Forelimb muscle (tissue), 1 donor: ENCODE data around the gene TRIM14. TPM values are rescaled to one million over a fixed set of nuclear protein-coding genes. Genes with fewer than 3 reads are reported as not detected.
"Not testable (repeated sequence)": the region's sequence is repeated elsewhere in the genome, so short reads cannot be mapped to it uniquely, and the experiment has no call there.

Experiments used
- DNase-seq: peaks from one replicate; pipeline ENCODE4 v3.0.0-alpha.2; 2013; ENCODE audit warnings: low read depth
- polyA plus RNA-seq: library from polyadenylated mRNA; unstranded; fragments of 120-200 nt; gene quantifications from one replicate; pipeline ENCODE4 v1.2.1, GENCODE V29; 2013; ENCODE audit not compliant: insufficient read length

Gene TRIM14
- polyA plus RNA-seq, 1 donor: 1.0 TPM

DNA sequence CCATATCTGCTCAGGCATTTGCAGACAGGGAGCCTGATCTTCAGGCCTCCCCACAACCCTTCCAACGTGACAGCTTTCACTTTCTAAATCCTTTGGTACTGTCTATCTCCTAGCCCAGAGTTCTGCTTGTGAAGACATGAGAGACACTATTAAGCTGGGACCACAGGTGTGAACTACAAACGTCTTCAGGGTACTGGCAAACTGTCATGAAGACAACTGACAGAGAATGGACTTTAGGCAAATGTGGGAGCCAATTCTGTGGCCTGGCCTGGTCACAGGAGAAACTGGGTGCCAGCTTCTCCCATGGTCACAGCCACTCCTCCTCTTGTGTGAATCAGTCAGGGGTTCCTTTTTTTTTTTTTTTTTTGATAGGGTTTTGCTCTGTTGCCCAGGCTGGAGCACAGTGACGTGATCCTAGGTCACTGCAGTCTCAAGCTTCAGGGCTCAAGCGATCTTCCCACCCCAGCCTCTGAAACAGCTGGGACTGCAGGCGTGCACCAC lies 10.4 kb downstream of the TRIM14 start:
- DNase-seq: no peak

DNA sequence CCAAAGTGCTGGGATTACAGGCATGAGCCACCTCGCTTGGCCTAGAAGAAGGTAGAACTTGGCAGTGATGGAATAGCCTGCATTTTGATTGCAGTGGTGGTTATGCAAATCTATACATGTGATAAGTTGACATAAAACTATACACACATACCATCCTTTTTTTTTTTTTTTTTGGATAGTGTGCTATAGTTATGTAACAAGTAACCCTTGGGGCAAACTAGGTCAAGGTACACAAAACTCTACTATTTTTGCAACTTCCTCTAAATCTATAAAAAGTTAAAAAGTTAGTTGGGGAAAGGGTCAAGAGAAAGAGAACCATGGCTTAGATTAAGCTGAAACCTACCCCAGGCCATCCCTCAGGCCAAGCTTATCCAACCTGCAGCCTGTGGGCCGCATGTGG lies 11.1 kb downstream of the TRIM14 start:
- DNase-seq: no peak

DNA sequence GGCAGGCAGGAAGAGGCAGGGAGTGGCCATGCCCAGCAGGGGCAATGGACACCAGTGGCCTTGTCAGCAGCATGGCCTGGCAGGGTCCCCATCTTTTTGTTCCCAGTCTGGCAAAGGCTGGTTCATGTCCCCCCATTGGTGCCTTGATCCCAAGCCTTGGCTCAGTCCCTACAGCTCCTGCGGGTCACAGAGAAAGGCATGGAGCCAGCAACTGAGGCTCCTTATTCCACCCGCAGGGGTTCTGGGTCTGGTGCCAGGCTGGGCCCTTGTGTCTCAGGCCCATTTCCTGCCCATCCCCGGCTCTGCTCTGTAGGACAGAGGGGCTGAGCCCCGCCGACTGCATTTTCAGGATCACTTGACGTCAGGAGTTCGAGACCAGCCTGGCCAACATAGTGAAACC lies 14.0 kb downstream of the TRIM14 start:
- DNase-seq: no peak

DNA sequence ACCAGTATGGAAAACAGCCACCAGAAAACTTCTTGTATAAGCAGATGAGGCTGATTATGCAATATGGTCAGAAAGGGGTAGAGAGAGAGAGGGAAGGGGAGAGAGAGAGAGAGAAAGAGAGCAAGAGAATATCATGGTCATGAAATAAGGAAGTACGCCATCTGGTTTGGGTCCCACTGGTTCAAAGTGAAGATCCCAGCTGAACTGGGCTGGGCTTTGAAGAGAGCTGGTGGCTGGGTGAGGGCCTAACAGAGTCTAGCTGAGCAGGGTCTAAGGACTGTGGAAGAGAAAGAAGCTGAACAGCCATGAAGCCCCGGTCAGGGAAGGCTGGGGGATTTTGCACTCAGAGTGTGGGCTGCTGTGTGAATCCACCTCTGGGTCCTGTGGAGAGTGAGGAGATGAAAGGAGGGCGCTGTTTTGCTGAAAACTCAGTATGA lies 14.6 kb downstream of the TRIM14 start:
- DNase-seq: no peak

DNA sequence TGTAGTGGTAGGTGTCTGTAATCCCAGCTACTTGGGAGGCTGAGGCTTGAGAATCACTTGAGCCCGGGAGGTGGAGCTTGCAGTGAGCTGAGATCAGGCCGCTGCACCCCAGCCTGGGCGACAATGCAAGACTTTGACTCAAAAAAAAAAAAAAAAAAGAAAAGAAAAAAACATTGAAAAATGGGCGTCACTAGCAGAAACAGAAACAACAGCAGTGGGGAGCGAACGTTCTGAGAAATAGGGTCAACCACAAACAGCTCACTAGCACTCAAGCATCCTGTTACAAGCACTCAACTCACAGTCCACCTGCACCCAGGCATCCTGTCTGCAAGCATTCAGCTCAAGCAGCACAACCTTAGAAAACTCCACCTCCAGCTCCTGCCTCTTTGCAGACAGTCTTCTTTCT lies 17.2 kb downstream of the TRIM14 start:
- no peak for DNase-seq

DNA sequence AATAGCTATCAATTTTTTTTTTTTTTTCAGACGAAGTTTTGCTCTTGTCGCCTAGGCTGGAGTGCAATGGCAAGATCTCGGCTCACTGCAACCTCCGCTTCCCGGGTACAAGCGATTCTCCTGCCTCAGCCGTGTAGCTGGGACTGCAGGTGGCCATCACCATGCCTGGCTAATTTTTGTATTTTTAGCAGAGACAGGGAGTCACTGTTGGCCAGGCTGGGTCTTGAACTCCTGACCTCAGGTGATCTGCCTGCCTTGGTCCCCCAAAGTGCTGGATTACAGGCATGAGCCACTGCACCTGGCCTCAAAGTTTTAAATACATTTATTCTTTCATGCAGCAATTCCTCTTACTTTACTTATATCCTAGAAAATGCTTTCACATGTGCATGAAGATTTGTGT lies 17.6 kb downstream of the TRIM14 start:
- no peak for DNase-seq

DNA sequence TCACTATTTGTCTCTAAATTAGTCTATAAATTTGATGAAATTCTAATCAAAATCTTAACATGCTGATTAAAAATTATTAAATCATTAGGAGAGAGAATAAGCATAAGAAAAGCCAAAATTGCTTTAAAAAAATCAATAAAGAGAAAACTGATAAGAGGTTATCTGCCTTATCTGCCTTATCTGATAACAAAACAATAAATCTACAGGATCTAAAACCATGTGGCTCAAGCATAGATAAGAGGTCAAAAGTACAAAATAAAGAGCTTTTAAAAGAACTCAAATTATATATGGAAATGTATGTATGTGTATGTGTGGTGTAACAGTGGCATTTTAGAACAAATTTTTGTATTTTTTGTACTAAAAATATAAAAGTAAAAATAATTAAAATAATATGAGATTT lies 18.6 kb downstream of the TRIM14 start:
- DNase-seq: no peak

DNA sequence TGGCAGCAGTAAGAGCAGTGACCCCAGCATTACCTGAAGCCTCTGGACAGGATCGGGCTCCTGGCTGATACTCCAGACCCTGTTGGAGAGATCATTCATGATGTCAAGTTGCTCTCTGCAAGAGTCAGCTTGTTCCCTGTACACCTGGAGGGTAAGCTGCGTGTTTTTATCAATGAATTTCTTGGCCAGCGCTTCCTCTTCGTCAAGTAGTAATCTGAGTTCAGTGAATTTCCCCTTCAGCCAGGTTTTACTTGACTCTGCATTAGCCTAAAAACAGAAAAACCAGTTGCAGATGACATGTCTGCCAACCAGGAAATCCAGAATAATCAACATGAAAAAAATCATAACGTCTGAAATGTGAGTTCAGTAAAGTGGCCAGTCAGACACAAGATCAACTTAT lies 19.1 kb downstream of the TRIM14 start:
- DNase-seq: no peak

DNA sequence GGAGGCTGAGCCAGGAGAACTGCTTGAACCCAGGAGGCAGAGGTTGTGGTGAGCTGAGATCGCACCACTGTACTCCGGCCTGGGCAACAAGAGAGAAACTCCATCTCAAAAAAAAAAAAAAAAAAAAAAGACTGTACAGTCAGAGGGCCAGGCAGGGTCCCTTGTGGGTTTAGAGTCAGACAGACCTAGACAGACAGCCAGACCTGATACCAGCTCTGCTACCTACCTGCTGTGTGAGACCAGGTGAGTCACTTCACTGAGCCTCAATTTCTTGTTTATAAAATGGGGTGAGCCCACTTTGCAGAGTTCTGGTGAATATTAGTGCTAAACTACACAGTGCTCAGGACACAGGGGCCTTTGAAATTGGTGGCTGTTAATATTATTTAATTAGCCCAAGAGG lies 19.7 kb downstream of the TRIM14 start:
- no peak for DNase-seq

DNA sequence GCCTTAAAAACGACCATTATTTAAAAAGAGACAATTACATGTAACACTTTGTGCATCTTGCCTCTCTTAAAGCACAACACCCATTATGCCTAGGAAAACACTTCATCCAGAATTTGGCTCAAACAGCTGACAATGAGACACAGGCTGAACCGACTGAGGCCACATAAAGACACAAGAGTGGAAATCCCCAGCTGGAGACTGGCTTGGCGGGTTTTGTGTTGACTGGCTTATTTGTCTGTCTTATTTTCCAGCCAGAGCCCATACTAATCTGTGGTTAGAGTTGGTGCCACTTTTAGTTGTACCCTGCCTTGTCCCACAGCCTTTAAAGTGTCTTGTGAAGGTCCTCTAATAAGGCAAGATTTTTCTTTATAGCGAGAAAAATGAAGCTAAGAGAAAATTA lies 21.2 kb downstream of the TRIM14 start:
- no peak for DNase-seq

DNA sequence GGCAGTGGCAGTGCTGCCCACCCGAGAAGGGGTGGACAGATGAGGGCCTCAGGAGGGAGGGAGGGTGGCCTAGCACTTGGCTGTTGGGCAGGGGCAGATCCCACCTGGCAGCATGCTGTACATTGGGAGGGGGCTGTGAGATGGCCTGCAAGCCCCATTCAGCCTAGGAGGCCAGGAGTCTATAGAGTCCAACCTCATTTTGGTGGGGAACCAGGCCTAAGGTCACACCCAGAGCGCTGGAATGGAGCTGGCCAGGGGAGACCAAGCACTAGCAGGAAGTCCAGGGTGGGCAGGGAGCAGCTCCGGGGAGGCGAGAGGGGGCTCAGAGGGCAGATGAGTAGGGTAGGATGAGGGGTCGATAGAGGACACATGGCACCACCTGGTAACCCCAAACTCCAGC lies 22.9 kb downstream of the TRIM14 start:
- no peak for DNase-seq

DNA sequence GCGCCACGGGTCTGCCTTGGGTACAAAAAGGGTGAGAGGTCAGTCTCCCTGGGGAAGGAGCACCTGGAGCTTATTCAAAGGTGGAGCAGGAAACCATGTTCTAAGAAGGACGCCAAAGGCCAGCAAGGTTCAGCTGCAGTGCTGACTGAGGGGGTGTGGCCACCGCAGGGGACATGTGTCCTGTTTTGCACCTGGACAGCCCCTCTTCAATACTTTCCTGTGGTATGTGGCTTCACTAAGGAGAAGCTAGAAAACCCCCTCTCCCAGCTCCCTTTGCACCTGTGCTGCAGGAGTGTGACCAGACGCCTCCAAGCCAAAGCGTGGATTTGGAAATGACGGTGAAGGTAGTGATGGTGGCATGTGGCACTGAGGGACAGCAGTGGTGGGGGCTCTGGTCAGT lies 23.6 kb downstream of the TRIM14 start:
- DNase-seq: no peak

DNA sequence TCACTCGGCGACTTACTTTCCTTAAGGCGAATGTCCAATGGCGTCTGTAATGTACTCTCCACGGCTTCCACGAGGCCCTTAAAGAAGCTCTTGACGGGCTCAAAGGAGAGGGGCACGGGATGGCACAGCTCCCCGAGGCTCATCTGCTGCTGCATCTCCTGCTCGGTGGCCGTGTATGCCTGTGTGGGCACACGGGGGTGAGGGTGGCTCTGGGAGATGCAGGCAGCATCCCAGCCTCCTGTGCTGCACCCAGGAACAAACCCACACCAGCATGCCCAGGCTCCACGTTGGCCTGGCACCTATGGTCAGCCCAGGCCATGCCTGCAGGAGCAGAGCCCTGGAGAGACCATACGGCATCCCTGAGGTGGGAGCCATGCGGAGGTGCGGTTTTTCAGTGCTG lies 24.2 kb downstream of the TRIM14 start:
- no peak for DNase-seq

DNA sequence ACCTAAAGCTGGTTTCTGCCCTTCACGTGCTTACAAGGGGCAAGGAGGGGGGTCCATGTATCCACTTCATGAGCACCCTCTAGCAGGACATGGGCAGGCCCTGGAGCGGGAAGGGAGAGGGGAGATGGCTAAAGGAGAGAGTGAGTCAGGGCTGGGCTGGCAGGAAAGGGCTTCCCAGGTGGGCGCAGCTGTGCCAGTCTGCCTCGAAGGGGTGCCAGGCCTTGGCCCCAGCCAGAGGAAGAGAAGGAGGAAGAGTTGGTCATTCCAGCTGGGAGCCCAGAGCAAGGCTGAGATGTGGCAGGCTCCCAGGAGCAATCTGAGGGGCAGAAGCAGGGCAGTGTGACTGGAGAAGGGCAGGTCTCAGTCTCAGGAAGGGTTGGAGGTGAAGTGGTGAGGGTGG lies 24.7 kb downstream of the TRIM14 start:
- no peak for DNase-seq

DNA sequence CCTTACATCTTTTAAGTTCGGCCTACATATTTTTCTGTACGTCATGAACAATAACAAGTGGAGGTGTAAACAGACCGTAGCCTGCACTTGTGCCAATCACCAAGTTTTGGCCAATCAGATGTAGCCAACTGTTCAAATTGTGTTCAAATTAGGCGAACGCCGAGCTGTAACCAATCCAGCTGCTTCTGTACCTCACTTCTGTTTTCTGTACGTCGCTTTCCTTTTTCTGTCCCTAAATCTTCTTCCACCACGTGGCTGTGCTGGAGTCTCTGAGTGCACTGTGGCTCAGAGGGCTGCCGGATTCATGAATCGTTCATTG lies 26.4 kb downstream of the TRIM14 start:
- no peak for DNase-seq

DNA sequence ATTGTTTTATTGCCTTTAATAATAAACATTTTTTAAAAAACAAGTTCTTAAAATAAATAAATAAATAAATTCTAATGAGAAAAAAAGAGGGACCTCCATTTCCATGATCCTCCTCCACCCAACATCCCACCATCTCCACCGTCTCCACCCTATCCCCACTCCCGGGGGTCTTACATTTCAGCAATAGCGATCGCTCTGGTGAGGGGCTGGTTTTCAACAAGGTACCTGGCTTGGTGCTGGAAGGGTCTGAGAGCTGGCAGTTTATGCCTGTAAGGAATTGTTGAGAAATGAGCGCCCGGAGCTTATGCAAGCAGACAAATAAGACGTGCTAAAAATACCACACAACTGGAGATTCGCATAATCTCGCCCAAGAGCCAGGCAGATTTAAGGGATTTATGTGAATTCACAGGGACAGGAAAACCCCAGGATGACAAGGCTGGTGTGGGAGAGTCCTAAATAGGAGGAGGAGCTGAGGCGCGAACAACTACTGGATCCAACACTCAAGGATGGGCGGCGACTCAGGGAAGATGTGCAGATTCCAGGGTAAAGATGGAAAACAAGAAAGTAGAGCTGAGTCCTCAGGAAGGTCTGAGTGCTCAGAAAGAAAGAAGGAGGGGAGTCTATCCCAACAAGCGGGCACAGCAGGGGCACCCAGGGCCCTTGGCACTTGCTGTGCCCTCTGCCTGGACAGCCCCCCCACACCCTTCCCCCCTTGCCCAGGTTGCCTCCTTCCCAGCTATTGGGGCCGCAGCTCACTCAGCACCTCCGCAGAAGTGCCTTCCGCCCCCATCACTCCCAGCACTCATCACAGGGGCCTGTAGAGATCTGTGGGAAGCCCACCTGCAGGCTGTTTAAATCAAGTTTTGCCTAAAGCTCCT lies 27.0 kb downstream of the TRIM14 start:
- no peak for DNase-seq

DNA sequence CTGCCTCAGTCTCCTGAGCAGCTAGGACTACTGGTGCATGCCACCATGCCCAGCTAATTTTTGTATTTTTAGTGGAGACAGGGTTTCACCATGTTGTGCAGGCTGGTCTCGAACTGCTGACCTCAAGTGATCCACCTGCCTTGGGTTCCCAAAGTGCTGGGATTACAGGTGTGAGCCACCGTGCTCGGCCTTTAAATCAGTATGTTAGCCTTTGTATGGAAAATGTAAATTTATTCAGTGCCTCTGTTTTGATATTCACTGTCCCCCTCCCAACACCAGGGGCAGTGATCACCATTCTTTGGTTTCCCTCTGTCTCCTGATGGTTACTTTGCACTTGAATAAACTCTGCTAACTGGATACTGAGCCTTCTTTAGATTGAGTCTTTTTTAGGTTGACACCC lies 28.3 kb downstream of the TRIM14 start:
- not testable (repeated sequence) for DNase-seq

DNA sequence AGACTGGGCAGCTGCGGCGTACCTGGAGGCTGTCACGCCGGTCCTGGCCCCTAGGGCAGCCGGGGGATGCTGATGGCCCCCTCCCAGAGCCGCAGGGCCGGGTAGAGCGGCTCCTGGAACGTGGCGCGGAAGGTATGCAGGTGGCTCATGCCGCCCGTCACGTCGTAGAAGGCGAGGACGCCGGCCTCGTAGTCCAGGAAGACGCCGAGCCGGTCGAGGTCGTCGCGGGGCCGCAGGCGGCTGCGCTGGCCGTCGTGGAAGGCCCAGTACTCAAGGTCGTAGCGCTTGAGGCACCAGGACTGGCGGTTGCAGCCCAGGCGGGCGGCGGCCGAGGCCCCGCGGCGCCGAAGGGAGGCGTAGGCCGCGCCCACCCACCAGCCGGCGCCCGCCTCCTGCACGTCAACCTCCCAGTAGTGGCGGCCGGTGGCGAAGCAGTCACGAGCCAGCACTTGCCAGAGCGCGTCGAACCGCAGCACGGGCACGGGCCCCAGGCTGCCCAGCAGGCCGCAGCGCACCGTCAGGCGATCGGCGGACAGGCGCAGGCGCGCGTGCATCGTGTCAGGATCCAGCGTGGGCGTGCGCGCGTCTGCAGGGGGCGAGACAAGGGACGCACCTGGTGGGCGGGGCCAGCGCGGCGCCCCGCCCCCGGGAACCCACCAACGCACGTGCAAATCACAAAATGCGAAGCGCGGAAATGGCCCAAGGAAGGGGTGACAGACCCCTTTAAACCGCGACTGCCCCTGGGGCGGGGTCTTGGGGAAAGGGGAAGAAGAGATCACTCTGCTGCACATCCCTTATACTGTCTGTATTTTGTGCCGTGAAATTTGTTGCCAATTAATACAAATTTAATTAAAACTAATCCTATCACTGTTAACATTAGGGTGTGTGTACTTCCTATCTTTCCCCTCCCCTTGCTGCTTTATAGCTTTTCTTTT lies 31.3 kb downstream of the TRIM14 start:
- DNase-seq: no peak

DNA sequence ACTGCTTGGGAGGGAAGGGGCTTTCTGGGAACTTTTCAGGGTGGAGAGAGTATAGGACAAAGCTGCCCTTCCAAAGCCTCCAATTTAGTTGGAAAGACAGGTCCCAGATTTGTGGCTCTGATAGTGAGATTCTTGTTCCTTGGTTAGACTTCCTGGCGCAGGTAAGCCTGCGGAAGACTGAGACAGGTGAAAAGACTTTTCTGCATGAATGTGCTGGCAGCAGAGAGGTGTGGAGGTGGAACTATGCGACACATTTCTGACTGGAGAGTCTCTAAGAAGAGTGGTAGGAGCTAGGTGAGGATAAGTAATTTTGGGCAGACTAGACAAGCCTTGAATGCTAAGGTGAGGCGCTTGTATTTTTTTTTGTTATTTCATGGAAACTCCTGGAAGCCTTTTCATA lies 32.6 kb downstream of the TRIM14 start:
- no peak for DNase-seq

DNA sequence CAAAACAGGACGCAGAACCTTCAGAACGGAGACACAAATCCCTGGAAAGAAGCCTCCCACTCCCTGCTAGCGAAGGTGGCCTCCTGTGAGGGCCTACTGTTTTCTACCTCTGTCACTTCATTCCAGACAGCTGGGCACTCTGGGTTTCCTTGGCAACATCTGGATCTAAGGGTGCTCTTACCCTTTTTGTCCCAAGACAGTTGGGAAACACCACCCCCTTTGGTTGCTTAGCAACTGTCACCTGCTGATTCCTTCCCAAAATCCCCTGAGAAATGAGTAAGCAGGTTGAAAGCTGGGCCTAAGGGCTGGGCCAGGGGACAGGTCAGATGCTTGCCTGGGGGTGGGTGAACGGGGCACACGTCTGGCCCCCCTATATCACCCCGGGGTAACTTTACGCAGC lies 33.1 kb downstream of the TRIM14 start:
- DNase-seq: no peak

DNA sequence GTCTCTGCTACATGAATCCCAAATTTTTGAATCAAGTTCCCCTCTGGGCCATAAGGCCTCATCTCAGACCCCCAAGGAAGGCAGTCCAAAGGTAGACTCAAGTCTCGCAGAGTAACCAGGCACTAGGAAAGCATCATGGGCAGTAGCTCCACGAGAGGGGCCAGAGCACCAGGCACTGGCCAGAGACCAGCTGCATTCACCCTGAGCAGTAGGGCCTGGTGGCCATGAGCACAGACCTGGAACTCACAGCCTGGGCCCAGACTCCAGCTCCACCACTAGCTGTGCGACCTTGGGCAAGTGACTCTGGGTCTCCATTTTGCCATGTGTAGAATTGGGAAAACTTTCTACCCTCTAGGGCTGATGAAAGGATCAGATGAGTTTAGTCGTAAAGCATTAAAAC lies 34.0 kb downstream of the TRIM14 start:
- no peak for DNase-seq

DNA sequence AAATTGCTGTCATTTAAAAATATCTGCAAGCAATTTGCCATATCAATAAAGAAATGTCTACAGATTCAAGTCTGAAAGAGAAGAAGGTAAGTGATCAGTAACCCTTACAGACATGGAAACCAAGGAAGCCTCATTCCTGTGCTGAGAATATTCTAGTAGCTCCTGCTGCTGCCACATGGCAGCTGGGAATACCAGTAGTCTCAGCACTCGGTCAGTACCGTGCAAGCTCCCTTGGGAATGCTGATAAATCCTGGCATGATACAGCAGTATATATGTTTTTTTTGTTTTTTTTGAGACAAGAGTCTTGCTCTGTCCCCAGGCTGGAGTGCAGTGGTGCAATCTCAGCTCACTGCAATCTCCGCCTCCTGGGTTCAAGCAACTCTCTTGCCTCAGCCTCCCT lies 34.6 kb downstream of the TRIM14 start:
- DNase-seq: no peak
